Astrocyte (in vitro differentiated cells and primary cell): Measurements from ENCODE around the gene C10orf105. TPM values are rescaled to one million over a fixed set of nuclear protein-coding genes. Genes with fewer than 3 reads are reported as not detected.

Experiments used
- DNase-seq: peaks from one replicate; pipeline ENCODE4 v3.0.0-alpha.2; 2010; ENCODE audit warnings: low read depth
- FAIRE-seq: peaks from 2 replicates; lab custom pipeline; 2011; peaks lifted over from hg19 to GRCh38; lab: Jason Lieb, UNC
- H2AFZ ChIP-seq: 2 replicates; pipeline ENCODE4 v1.6.0; 2012; ENCODE audit warnings: low read depth, low read length, inconsistent platforms
- H3K27ac ChIP-seq: 2 replicates; pipeline ENCODE4 v1.5.1; 2011; ENCODE audit warnings: low read depth, low read length, inconsistent platforms
- H3K27me3 ChIP-seq: 2 replicates; pipeline ENCODE4 v1.6.0; 2011; ENCODE audit warnings: low read length, inconsistent platforms; ENCODE audit not compliant: insufficient read depth
- H3K36me3 ChIP-seq: 2 replicates; pipeline ENCODE4 v1.5.1; 2011; ENCODE audit warnings: low read length, inconsistent platforms; ENCODE audit not compliant: insufficient read depth
- H3K4me1 ChIP-seq: 2 replicates; pipeline ENCODE4 v1.5.1; 2011; ENCODE audit warnings: low read length, inconsistent platforms; ENCODE audit not compliant: insufficient read depth
- H3K4me2 ChIP-seq: 2 replicates; pipeline ENCODE4 v1.6.0; 2012; ENCODE audit warnings: low read length, inconsistent platforms
- H3K4me3 ChIP-seq: 2 replicates; pipeline ENCODE4 v1.5.1; 2011; ENCODE audit warnings: low read depth, mild to moderate bottlenecking, low read length, inconsistent platforms; ENCODE audit not compliant: insufficient read depth
- H3K79me2 ChIP-seq: 2 replicates; pipeline ENCODE4 v1.6.0; 2012; ENCODE audit warnings: mild to moderate bottlenecking, low read length, inconsistent platforms; ENCODE audit not compliant: insufficient read depth
- H3K9ac ChIP-seq: 2 replicates; pipeline ENCODE4 v1.6.0; 2012; ENCODE audit warnings: mild to moderate bottlenecking, low read length, inconsistent platforms
- H3K9me3 ChIP-seq: 2 replicates; pipeline ENCODE4 v1.5.1; 2012; ENCODE audit warnings: low read depth, mild to moderate bottlenecking, low read length, inconsistent platforms; ENCODE audit not compliant: insufficient read depth
- H4K20me1 ChIP-seq: 2 replicates; pipeline ENCODE4 v1.6.0; 2012; ENCODE audit warnings: low read length, inconsistent platforms; ENCODE audit not compliant: insufficient read depth
- H3K27ac Mint-ChIP-seq: one replicate; pipeline ENCODE4 v1.8.0; 2021; ENCODE audit warnings: mild to moderate bottlenecking, mixed read lengths; ENCODE audit not compliant: unreplicated experiment
- H3K27me3 Mint-ChIP-seq: one replicate; pipeline ENCODE4 v1.8.0; 2021; ENCODE audit warnings: low read depth, mixed read lengths; ENCODE audit not compliant: unreplicated experiment
- H3K36me3 Mint-ChIP-seq: one replicate; pipeline ENCODE4 v1.8.0; 2021; ENCODE audit warnings: low read depth, mixed read lengths; ENCODE audit not compliant: unreplicated experiment
- H3K4me1 Mint-ChIP-seq: one replicate; pipeline ENCODE4 v1.8.0; 2021; ENCODE audit warnings: low read depth, mixed read lengths; ENCODE audit not compliant: unreplicated experiment
- H3K4me3 Mint-ChIP-seq: one replicate; pipeline ENCODE4 v1.8.0; 2021; ENCODE audit warnings: mild to moderate bottlenecking, moderate library complexity, mixed read lengths; ENCODE audit not compliant: unreplicated experiment
- H3K9me3 Mint-ChIP-seq: one replicate; pipeline ENCODE4 v1.8.0; 2021; ENCODE audit warnings: mild to moderate bottlenecking, mixed read lengths; ENCODE audit not compliant: unreplicated experiment
- EZH2 ChIP-seq: IDR thresholded peaks from 2 replicates; pipeline ENCODE4 v1.6.1; 2012; ENCODE audit warnings: mild to moderate bottlenecking, low read length, inconsistent platforms; ENCODE audit not compliant: insufficient read depth
- total RNA-seq: library from RNA; stranded (reverse); gene quantifications from 2 replicates; pipeline ENCODE4 v1.2.1, GENCODE V29; 2021
- TF ChIP-seq, protein P1 (sequence below): IDR thresholded peaks from 2 replicates; pipeline ENCODE4 v1.5.1; 2011; ENCODE audit warnings: low read depth, mild to moderate bottlenecking, inconsistent platforms, low read length, moderate library complexity; ENCODE audit not compliant: insufficient read depth

C10orf105 gene
- total RNA-seq, 1 donor from 2014 or later = not detected

DNA sequence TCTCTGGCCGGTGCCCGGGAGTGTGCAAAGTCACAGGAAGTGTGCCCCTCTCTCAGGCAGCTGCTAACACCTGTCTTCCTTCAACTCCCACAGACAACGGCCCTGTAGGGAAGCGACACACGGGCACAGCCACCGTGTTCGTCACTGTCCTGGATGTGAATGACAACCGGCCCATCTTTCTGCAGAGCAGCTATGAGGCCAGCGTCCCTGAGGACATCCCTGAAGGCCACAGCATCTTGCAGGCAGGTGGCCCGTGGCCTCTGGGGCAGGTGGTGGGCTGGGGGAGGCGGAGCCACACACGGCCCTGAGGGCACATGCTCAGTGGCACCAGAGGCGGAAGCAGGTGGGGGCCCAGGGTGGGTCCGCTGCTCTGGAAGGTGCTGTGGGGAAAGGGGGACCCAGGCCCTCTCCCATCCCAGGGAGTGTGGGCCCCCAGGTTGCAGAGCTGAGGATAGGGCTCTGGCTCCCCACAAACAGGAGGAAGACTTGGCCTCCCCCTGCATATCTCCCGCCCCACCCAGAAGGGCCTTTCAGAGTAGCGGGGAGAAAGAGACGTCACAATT, 6.9 kb downstream of the C10orf105 start:
- peaks cover 2% of the 10 kb centered on the region for H3K9me3 Mint-ChIP-seq
- H4K20me1 ChIP-seq = no peaks in the 10 kb centered on the region
- FAIRE-seq (no peak), DNase-seq (no peak)
- H3K4me1 Mint-ChIP-seq = peaks cover 6% of the 10 kb centered on the region
- no peaks in the 10 kb centered on the region for H3K9me3 ChIP-seq
- H3K4me3 ChIP-seq = no peak overlapping the region
- H3K36me3 Mint-ChIP-seq = no peaks in the 10 kb centered on the region
- H3K9ac ChIP-seq = peak overlapping the region; percentile 52
- no peak overlapping the region for H3K4me3 Mint-ChIP-seq
- peaks cover 35% of the 10 kb centered on the region for H3K27me3 Mint-ChIP-seq
- H3K4me2 ChIP-seq = no peak overlapping the region
- TF ChIP-seq, protein P1, sequence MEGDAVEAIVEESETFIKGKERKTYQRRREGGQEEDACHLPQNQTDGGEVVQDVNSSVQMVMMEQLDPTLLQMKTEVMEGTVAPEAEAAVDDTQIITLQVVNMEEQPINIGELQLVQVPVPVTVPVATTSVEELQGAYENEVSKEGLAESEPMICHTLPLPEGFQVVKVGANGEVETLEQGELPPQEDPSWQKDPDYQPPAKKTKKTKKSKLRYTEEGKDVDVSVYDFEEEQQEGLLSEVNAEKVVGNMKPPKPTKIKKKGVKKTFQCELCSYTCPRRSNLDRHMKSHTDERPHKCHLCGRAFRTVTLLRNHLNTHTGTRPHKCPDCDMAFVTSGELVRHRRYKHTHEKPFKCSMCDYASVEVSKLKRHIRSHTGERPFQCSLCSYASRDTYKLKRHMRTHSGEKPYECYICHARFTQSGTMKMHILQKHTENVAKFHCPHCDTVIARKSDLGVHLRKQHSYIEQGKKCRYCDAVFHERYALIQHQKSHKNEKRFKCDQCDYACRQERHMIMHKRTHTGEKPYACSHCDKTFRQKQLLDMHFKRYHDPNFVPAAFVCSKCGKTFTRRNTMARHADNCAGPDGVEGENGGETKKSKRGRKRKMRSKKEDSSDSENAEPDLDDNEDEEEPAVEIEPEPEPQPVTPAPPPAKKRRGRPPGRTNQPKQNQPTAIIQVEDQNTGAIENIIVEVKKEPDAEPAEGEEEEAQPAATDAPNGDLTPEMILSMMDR = no peak
- TF ChIP-seq EZH2 = no peak
- no peak overlapping the region for H3K27ac ChIP-seq
- peak overlapping the region; percentile 80 for H2AFZ ChIP-seq
- no peaks in the 10 kb centered on the region for H3K79me2 ChIP-seq
- no peak overlapping the region for H3K27ac Mint-ChIP-seq
- peaks cover 4% of the 10 kb centered on the region for H3K27me3 ChIP-seq
- H3K36me3 ChIP-seq = no peaks in the 10 kb centered on the region
- peaks cover 7% of the 10 kb centered on the region for H3K4me1 ChIP-seq

DNA sequence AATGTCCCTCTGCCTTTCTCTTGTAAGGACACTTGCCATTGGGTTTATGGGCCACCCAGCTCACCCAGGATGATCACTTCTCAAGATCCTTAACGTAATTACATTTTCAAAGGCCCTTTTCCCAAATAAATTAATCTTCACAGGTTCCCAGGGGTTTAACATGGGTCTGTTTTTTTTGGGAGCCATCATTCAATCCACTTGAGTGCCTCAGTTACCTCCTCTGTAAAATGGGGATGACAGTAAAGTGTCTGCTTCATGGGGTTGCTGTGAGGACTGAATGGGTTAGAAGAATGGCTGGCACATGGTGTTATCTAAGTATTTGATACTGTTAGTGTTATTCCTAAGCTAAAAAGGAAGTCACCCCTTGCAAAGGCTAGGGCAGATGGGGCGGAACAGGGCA, 7.4 kb downstream of the C10orf105 start:
- no peak overlapping the region for H3K4me2 ChIP-seq
- no peaks in the 10 kb centered on the region for H3K79me2 ChIP-seq

More for the DNA sequence above, 7.4 kb downstream of the C10orf105 start:
- Mint-ChIP-seq H3K4me3 (no peak overlapping the region), H3K36me3 (no peaks in the 10 kb centered on the region), H3K4me1 (peaks cover 6% of the 10 kb centered on the region), H3K27ac (no peak overlapping the region), H3K9me3 (peaks cover 2% of the 10 kb centered on the region), H3K27me3 (peaks cover 34% of the 10 kb centered on the region)
- peaks cover 4% of the 10 kb centered on the region for H3K27me3 ChIP-seq
- H3K4me1 ChIP-seq = peaks cover 7% of the 10 kb centered on the region
- no peak for TF ChIP-seq EZH2
- TF ChIP-seq, protein P1 = no peak
- no peak overlapping the region for H3K27ac ChIP-seq
- H2AFZ ChIP-seq = no peak overlapping the region
- no peak overlapping the region for H3K4me3 ChIP-seq
- no peaks in the 10 kb centered on the region for H4K20me1 ChIP-seq
- no peaks in the 10 kb centered on the region for H3K36me3 ChIP-seq
- FAIRE-seq = no peak
- no peak for DNase-seq
- no peaks in the 10 kb centered on the region for H3K9me3 ChIP-seq
- no peak overlapping the region for H3K9ac ChIP-seq
